ENCODE results near the gene ALS2CL.
"Not testable (repeated sequence)": the region's sequence is repeated elsewhere in the genome, so short reads cannot be mapped to it uniquely, and the experiment has no call there.

The ALS2CL gene

GRCh38 chr3:46693038-46693891 is at the start of gene ALS2CL:
Gene ALS2CL, minus strand, starts transcription at chr3:46693679. Its CDS starts 4,239 bp downstream, at chr3:46689440.
- no peak for DNase-seq (ENCODE audit: low read depth)

- DNase-seq (ENCODE audit: low read depth), result no peak
Observed at GRCh38 chr3:46742992-46743585, 49.6 kb upstream of the ALS2CL start.

- not testable (repeated sequence) for DNase-seq (ENCODE audit: low read depth)
Observed at GRCh38 chr3:46739565-46739964, 46.1 kb upstream of the ALS2CL start.

- no peak for DNase-seq (ENCODE audit: low read depth)
Observed at GRCh38 chr3:46737329-46737731, 43.9 kb upstream of the ALS2CL start.

- DNase-seq (ENCODE audit: low read depth), result no peak
Observed at GRCh38 chr3:46736006-46736872, 42.8 kb upstream of the ALS2CL start.

- no peak for DNase-seq (ENCODE audit: low read depth)
Observed at GRCh38 chr3:46734773-46735172, 41.3 kb upstream of the ALS2CL start.

GRCh38 chr3:46733026-46733800 is 39.7 kb upstream of the ALS2CL start:
- no peak for DNase-seq (ENCODE audit: low read depth)

- no peak for DNase-seq (ENCODE audit: low read depth)
Observed at GRCh38 chr3:46731795-46732194, 38.3 kb upstream of the ALS2CL start.

- no peak for DNase-seq (ENCODE audit: low read depth)
Observed at GRCh38 chr3:46730819-46731218, 37.3 kb upstream of the ALS2CL start.

GRCh38 chr3:46729038-46729437 is 35.6 kb upstream of the ALS2CL start:
- no peak for DNase-seq (ENCODE audit: low read depth)

- peak; percentile 79 for DNase-seq (ENCODE audit: low read depth)
Observed at GRCh38 chr3:46725621-46726314, 32.3 kb upstream of the ALS2CL start.

GRCh38 chr3:46724424-46724823 is 30.9 kb upstream of the ALS2CL start:
- no peak for DNase-seq (ENCODE audit: low read depth)

- DNase-seq (ENCODE audit: low read depth), result no peak
Observed at GRCh38 chr3:46722443-46722842, 29.0 kb upstream of the ALS2CL start.

GRCh38 chr3:46721009-46721408 is 27.5 kb upstream of the ALS2CL start:
- no peak for DNase-seq (ENCODE audit: low read depth)

GRCh38 chr3:46719735-46720271 is 26.3 kb upstream of the ALS2CL start:
- DNase-seq (ENCODE audit: low read depth), result no peak

GRCh38 chr3:46719044-46719565 is 25.6 kb upstream of the ALS2CL start:
- no peak for DNase-seq (ENCODE audit: low read depth)

GRCh38 chr3:46717447-46718231 is 24.2 kb upstream of the ALS2CL start, which contains the start of gene PRSS50:
Gene PRSS50, minus strand, starts transcription at chr3:46717869. Its CDS starts 45 bp downstream, at chr3:46717824.
- DNase-seq (ENCODE audit: low read depth), result no peak

- no peak for DNase-seq (ENCODE audit: low read depth)
Observed at GRCh38 chr3:46716461-46717441, 23.3 kb upstream of the ALS2CL start.

All from amniotic epithelial cell (primary cell).